OCI-M1 (cell line): ENCODE data around the gene SRSF7.
"Not testable (repeated sequence)": the region's sequence is repeated elsewhere in the genome, so short reads cannot be mapped to it uniquely, and the experiment has no call there.

Source experiments
- DNase-seq: peaks from one replicate; lab custom pipeline; 2025; lab: John Stamatoyannopoulos, UW

Gene SRSF7

DNA sequence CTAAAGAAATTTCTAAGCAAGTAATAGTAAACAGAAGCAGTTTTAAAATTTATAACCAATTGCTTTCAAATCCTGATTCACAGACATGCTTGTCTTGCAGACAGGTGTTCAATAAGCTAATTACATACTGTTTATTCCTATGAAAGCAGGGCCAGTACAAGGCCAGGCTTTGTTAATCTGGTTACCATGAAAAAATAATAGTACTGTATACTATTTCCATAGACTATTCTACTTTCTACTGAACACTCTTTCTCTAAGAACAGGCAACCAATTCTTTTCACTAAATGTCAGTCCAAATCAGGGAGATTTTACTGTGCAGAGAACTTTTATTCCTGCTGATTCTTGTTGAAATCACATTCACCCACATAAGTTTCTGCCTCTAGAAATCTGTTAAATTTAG is 2.9 kb upstream of the SRSF7 start:
- no peak for DNase-seq

- DNase-seq = peak; percentile 60
These were observed 642 bp upstream of the SRSF7 start for GRCh38 chr2:38751596-38752410.

- DNase-seq = peak; percentile 67
These were observed 910 bp downstream of the SRSF7 start for GRCh38 chr2:38750011-38750890.

- no peak for DNase-seq
These were observed 2.0 kb downstream of the SRSF7 start for GRCh38 chr2:38748943-38749804.

DNA sequence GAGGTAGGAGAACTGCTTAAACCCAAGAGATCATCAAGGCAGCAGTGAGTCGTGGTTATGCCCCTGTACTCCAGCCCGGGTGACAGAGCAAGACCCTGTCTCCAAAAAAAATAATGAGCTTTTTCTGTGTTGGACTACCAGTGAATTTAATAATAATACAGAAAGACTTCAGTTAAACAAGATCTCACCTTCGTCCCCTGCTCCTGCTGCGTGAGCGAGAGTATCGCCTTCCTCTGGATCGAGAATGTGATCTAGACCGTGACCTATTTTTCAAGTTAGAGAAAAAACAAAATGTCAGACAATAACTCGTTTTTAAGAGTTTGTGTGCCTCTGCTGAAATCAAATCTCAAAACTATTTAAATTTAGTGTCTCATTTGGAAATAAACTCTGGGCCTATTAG is 2.8 kb downstream of the SRSF7 start:
- DNase-seq = no peak

DNA sequence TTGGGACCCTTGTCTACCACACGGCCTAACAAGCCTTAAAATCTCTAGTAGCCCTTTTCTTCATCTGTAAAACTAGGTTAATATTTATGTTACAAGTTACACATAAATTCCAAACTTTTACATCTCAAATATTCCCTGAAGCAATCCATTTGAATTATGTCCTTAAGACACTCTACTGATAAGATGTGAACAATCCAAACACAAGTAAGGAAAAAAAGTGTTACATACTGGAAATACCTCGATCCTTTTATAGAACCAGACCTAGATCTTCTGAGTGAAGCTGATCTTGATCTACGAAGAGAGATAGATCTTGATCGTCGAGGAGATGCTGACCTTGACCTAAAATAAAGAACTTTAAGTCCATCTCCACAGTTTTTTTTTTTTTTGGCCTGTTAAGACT is 3.3 kb downstream of the SRSF7 start:
- no peak for DNase-seq

DNA sequence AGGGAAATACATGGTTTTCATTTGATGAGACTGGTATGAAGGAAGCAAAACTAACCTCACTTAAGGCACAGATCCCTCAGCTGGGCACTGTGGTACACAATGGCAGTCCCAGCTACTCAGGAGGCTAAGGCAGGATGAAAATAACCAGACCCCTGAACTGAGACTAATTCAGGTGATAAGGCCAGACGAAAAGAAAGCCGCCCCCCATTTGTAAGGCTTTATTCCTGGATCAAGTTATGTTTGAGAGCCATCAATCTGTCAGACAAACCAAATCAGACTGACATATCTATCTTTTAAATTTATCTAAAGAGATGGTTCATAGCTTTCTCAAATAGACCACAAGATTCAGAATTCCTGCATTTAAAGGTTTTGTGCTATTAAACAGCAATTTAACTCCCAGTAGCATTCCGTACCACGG is 4.1 kb downstream of the SRSF7 start:
- DNase-seq = no peak

GRCh38 chr2:38745267-38745666 is 5.9 kb downstream of the SRSF7 start:
- DNase-seq = no peak

DNA sequence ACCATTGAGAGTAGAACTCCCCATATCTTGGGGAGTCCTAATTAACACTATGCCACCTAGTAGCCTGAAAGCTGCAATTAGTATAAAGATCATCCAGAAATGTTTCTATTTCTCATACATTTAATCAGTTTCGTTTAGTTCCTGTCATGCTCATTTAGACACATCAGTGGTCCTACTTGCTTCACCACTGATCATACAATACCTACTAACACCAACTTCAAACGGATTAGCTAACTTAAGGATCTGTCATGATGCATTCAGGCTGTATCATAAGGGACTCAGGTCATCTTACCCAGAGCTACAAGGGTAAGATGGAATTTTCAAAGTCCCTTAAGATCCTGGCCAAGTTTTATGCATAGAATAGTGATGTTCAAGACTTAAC is 6.8 kb downstream of the SRSF7 start:
- no peak for DNase-seq

DNA sequence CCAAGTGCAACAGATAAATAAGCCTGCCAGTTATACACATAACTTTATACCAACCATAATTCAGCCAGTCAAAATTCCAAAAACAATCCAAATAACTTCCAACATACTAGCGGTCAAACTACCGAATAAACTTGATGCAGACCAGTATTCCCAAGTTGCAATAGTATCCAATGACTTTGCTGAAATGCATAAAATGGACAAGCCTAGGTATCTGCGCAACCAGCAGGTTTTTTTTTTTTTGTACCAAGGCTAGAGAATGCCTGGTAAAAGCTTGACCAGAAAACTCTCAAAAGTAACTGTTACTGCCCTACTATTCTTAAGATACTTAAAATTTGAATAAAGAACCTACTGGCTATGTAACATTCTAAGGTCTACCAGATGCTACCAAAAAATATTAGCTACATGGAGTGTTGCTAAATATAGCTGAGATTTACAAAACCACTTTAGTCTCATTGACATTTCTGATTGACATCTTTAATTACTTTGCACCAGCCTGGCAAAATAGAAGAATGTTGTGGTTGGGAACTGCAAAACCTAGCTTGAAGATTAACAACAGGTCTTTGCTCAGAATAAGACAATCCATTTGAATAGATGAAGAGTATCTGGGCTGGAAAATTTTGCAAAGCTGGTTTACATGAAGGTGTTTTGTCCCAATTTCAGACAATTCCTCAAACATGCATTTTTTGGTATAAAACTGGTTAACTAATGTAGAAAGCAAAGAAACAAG is 7.3 kb downstream of the SRSF7 start:
- DNase-seq = no peak

DNA sequence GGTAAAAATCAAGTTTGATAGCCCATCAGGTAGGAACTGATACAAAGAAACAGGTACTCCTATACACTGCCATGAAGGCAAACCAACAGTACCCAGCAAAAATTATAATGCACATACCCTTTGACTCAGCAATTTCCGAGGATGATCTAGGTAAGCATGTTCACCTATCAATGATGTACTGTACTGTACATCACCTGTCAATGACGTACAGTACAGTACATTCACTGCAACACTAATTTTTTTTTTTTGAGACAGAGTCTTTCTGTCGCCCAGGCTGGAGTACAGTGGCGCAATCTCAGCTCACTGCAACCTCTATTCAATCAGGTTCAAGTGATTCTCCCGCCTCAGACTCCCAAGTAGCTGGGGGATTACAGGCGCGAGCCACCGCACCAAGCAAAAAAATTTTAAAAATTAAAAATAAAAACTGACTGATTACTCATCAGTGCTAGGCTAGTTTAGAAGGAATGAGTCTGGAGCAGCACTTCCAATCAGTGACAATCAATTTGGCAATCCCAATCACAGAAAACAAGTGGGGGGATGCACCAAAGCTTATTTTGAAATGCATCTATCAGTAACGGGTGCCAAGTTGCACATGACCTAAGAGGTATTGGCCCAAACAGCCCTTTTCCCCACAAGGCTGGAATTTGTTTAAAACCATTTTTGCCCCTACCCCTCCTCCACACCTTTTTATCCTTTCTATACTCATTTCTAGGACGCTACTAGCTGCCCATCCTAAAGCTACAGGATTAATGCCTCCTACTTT is 8.2 kb downstream of the SRSF7 start:
- no peak for DNase-seq

DNA sequence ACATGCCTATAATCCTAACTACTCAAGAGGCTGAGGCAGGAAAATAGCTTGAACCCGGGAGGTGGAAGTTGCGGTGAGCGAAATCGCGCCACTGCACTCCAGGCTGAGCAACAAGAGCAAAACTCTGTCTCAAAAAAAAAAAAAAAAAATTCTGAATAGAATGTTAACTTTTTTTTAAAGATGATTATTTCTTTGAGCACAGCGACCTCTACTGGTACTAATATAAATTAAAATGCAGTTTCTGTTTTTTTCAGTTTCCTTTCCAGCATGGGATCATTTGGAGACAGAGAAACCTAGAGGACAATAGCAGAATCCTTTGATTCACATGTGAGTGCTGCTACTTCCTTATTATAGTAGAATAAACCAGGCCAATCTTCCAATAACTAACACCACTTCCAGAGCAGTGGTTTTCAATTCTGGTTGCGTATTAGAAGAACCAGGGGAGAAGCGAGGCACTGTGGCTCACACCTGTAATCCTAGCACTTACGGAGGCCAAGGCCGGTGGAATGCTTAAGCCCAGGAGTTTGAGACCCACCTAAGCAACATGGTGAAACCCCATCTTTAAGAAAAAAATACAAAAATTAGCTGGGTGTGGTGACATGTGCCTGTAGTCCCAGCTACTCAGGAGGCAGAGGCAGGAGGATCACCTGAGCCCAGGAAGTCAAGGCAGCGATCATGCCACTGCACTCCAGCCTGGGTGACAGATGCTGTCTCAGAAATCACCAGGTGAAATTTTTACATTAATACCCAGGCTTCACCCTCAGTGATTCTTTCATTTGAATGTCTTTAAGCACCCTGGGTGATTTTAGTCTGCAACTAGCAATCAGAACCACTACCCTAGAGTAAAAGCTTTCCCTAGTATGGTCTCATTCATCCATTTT is 10.1 kb downstream of the SRSF7 start:
- DNase-seq = peak; percentile 76

DNA sequence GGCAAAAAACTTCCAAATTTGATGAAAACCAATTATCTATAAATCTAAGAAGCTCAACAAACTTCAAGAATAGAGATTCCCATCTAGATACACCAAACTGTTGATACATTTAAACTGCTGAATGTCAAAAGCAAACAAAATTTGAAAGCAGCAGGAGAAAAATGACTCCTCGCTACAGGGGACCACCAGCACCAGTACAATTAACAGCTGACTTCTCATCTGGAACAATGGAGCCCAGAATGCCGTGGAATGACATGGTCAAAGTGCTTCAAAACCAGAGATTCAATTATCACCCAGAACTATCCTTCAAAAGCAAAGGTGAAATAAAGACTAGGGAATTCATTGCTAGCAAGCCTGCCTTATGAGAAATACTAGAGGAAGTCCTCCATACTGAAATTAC is 11.6 kb downstream of the SRSF7 start:
- DNase-seq = no peak

- no peak for DNase-seq
These were observed 13.2 kb downstream of the SRSF7 start for GRCh38 chr2:38737925-38738324.

- not testable (repeated sequence) for DNase-seq
These were observed 14.0 kb downstream of the SRSF7 start for GRCh38 chr2:38737000-38737698.

DNA sequence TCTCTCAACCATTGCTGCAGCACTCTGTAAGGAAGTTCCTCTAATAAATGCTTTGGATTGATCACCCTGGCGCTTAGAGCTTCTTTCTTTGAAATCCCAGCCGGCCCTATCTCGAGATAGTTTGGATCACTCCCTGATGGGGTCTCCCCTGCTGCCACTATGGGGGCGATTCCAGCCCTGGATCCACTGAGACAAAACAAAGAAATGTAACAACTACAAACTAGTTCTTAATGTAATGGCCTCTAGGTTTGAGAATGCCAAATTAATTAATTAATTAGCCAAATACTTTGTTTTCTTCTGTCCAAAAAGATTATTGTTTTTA is 15.2 kb downstream of the SRSF7 start:
- no peak for DNase-seq

DNA sequence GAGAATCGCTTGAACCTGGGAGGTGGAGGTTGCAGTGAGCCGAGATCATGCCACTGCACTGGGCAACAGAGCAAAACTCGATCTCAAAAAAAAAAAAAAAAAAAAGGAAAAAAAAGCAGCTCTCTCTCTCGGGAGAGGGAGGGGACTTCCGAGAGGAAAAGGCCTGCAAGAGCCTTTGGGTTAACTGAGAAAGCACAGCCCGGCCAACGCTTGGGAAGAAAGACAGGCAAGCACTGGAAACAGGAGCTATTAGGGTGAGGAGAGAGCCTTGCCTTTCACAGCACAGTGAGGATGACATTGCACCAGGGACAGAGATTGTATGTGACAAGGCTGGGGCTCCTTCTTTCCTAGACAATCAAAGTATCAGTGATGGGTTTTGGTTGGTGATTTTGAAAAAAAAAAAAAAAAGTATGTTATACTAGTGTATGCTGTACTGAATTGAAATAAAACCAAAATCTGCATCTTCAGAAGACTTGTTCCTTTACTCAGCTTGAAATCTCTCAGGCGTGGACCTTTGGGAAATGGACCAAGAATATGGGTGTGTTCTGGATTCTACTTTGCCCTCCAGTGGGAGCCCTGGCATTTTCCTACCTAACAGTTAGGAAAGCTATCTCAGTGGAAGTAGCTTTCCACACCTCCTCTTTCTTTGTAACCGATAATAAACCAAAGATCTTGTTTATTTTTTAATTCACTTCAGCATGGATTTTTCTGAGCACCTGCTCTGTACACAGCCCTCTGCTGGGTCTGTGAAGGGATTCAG is 16.7 kb downstream of the SRSF7 start:
- no peak for DNase-seq

- no peak for DNase-seq
These were observed 17.7 kb downstream of the SRSF7 start for GRCh38 chr2:38733300-38733971.
